K562 (cell line): ENCODE data around the gene SLC48A1. TPM values are rescaled to one million over a fixed set of nuclear protein-coding genes. Genes with fewer than 3 reads are reported as not detected.

ENCODE experiments used
- ATAC-seq: fragments of 200-7000 bp; cut with Tn5 transposase; 3 replicates; pipeline ENCODE4 v1.9.1; 2020; ENCODE audit warnings: moderate library complexity
- BruUV-seq: library from RNA; stranded (reverse); fragments of 400-500 nt; replicated peaks from 2 replicates; lab custom pipeline; 2021; lab: Mats Ljungman, UMichigan
- CTCF ChIA-PET: fragments of 300-600 bp; formaldehyde crosslinking; extraction: SDS; loops from one replicate; lab custom pipeline; 2021; ENCODE audit warnings: low intra/inter-chr PET ratio; lab: Yijun Ruan, JAX
- POLR2A ChIA-PET: fragments of 300-600, 350-650 bp; sonication (Branson Sonifier 250); formaldehyde crosslinking; extraction: SDS; loops from one replicate; lab custom pipeline; 2021; ENCODE audit warnings: antibody characterized with exemption, inconsistent platforms; lab: Yijun Ruan, JAX
- DNase-seq, 4 experiments: peaks; one replicate each; pipeline versions ENCODE4 v3.0.0 to v3.0.0-alpha.2; 2011 to 2018; ENCODE audit warnings: low spot score in 3 of 4, mixed read lengths in 3 of 4; ENCODE audit errors: extremely low read depth in 1 of 4
- FAIRE-seq: peaks from 2 replicates; lab custom pipeline; 2011; peaks lifted over from hg19 to GRCh38; lab: Jason Lieb, UNC
- H2AFZ ChIP-seq: 2 replicates; pipeline ENCODE4 v1.6.0; 2011; ENCODE audit warnings: low read depth, low read length, control low read depth, inconsistent platforms
- H3K27ac ChIP-seq: fragments of 200-600 bp; 3 replicates; pipeline ENCODE4 v1.8.0; 2011; ENCODE audit warnings: low read depth, mild to moderate bottlenecking, control low read depth, inconsistent platforms, low read length, moderate library complexity, mixed read lengths; ENCODE audit errors: extremely low read depth
- H3K27me3 ChIP-seq, 2 experiments: fragments of 300-600 bp in 1 of 2; 2 replicates in 1 of 2; 3 replicates in 1 of 2; pipeline versions ENCODE4 v1.6.0 to v1.8.0; 2011; ENCODE audit warnings: inconsistent platforms in 2 of 2, low read length in 2 of 2, mild to moderate bottlenecking in 1 of 2, mixed read lengths in 1 of 2, moderate library complexity in 1 of 2; ENCODE audit not compliant: control insufficient read depth in 2 of 2, insufficient read depth in 2 of 2
- H3K36me3 ChIP-seq: fragments of 300-600 bp; 3 replicates; pipeline ENCODE4 v1.8.0; 2011; ENCODE audit warnings: mild to moderate bottlenecking, low read length, inconsistent platforms; ENCODE audit not compliant: control insufficient read depth, insufficient read depth
- H3K4me1 ChIP-seq, 2 experiments: fragments of 200-600 bp in 1 of 2; replicated peaks in 1 of 2; 2 replicates in 1 of 2; 3 replicates in 1 of 2; pipeline versions ENCODE4 v1.5.1 to v1.8.0; 2011; ENCODE audit warnings: inconsistent platforms in 2 of 2, low read length in 2 of 2, mild to moderate bottlenecking in 1 of 2, mixed read lengths in 1 of 2, moderate library complexity in 1 of 2; ENCODE audit not compliant: control insufficient read depth in 2 of 2, insufficient read depth in 2 of 2
- H3K4me2 ChIP-seq: 2 replicates; pipeline ENCODE4 v1.6.1; 2011; ENCODE audit warnings: low read length, control low read depth, inconsistent platforms, mixed read lengths; ENCODE audit not compliant: insufficient read depth
- H3K4me3 ChIP-seq: fragments of 200-600 bp; sonication (generic), shearing (Covaris generic); 2 replicates; pipeline ENCODE4 v1.5.1; 2016; ENCODE audit warnings: control low read depth, inconsistent platforms
- H3K79me2 ChIP-seq: fragments of 200-600 bp; 3 replicates; pipeline ENCODE4 v1.8.0; 2011; ENCODE audit warnings: low read length, inconsistent platforms; ENCODE audit not compliant: control insufficient read depth, insufficient read depth
- H3K9ac ChIP-seq, 2 experiments: 2 replicates each; pipeline versions ENCODE4 v1.6.0 to v1.6.1; 2011; ENCODE audit warnings: low read depth in 2 of 2, low read length in 2 of 2, control low read depth in 1 of 2, inconsistent platforms in 1 of 2, mild to moderate bottlenecking in 1 of 2, mixed read lengths in 1 of 2; ENCODE audit not compliant: insufficient read depth in 1 of 2
- H3K9me1 ChIP-seq: one replicate; pipeline ENCODE4 v1.6.0; 2011; ENCODE audit warnings: inconsistent platforms, mild to moderate bottlenecking, low read length, moderate library complexity; ENCODE audit not compliant: control insufficient read depth, insufficient read depth
- H3K9me3 ChIP-seq: replicated peaks from 2 replicates; pipeline ENCODE4 v1.5.1; 2011; ENCODE audit warnings: low read depth, low read length, inconsistent platforms; ENCODE audit not compliant: control insufficient read depth, insufficient read depth
- H4K20me1 ChIP-seq: replicated peaks from 2 replicates; pipeline ENCODE4 v1.6.1; 2011; ENCODE audit warnings: low read length, inconsistent platforms, mixed read lengths; ENCODE audit not compliant: control insufficient read depth, insufficient read depth
- DLX4 ChIP-seq: fragments of 250-450 bp; sonication (Bioruptor Pico); IDR thresholded peaks from 2 replicates; pipeline ENCODE4 v1.6.1; 2021; ENCODE audit warnings: mild to moderate bottlenecking
- GTF2E2 ChIP-seq: fragments of 200-800 bp; sonication (Bioruptor generic); IDR thresholded peaks from 2 replicates; pipeline ENCODE4 v1.6.1; 2016; ENCODE audit warnings: missing genetic modification characterization, missing compliant biosample characterization
- PRDM10 ChIP-seq: fragments of 450-650 bp; IDR thresholded peaks from 2 replicates; pipeline ENCODE4 v1.6.1; 2018; ENCODE audit not compliant: partially characterized antibody
- SMAD2 ChIP-seq: fragments of 150-350 bp; IDR thresholded peaks from 2 replicates; pipeline ENCODE4 v1.6.1; 2014; ENCODE audit warnings: low read depth, mild to moderate bottlenecking, low read length
- TSHZ1 ChIP-seq: fragments of 250-450 bp; sonication (Bioruptor Pico); IDR thresholded peaks from 2 replicates; pipeline ENCODE4 v1.4.0; 2020; ENCODE audit warnings: mild to moderate bottlenecking, moderate library complexity
- ZNF197 ChIP-seq: fragments of 200-800 bp; sonication (Bioruptor generic); IDR thresholded peaks from 2 replicates; pipeline ENCODE4 v1.6.1; 2016; ENCODE audit warnings: low read depth, missing genetic modification characterization, missing compliant biosample characterization
- WGBS: fragments of 100-300 bp; shearing (Covaris generic); methylation state at CpG from one replicate; pipeline ENCODE4 v1.1.6; 2016; ENCODE audit warnings: low coverage, mixed read lengths; ENCODE audit not compliant: insufficient coverage; ENCODE audit errors: missing lambda C conversion rate; 5-methylcytosine and 5-hydroxymethylcytosine counted together
- in situ Hi-C: fragments of 300-500 bp; cut with MboI; formaldehyde crosslinking; loops from 4 replicates; pipeline ENCODE4 v1.15.0; 2018; ENCODE audit warnings: inconsistent platforms, mixed read lengths
- intact Hi-C: fragments of 100-400 bp; cut with micrococcal nuclease; formaldehyde crosslinking; loops from 2 replicates; pipeline ENCODE4 v1.14.2; 2022
- polyA plus RNA-seq, 8 experiments: library from polyadenylated mRNA; depleted of rRNA in 4 of 8; stranded (reverse) in 5 of 8; unstranded in 3 of 8; fragments of >200 nt; fragmentation: Nextera tagmentation in 2 of 8; fragmentation: Illumina TruSeq in 1 of 8; extraction: Ambion mirVana in 2 of 8; extraction: Trizol in 1 of 8; gene quantifications; 2 replicates each; pipeline versions ENCODE4 v1.2.1 to v1.2.3, GENCODE V29; 2011 to 2014; ENCODE audit warnings: inconsistent platforms in 1 of 8, missing spikeins in 1 of 8
- total RNA-seq, 7 experiments: library from RNA; depleted of rRNA in 6 of 7; stranded (reverse); fragments of >200 nt in 6 of 7; fragmentation: Illumina TruSeq in 2 of 7; extraction: Trizol in 2 of 7; gene quantifications; 2 replicates each; pipeline versions ENCODE4 v1.2.1 to v1.2.3, GENCODE V29; 2011 to 2021; ENCODE audit warnings: low replicate concordance in 1 of 7

SLC48A1 gene
- total and polyA plus RNA-seq, 9 of the 15 experiments (the other 6 are each of a cell fraction or from before 2014, with no cell fraction given): 10.7 to 37.5 (median 18.7) TPM

- no peak overlapping the region for H3K4me2 ChIP-seq
- no peaks in the 10 kb centered on the region for H3K79me2 ChIP-seq
- no peak overlapping the region for H2AFZ ChIP-seq
- ATAC-seq (no peak), FAIRE-seq (no peak), DNase-seq (no peak)
- no peaks in the 10 kb centered on the region for H3K9me3 ChIP-seq
- in situ Hi-C loops (no loop called here), intact Hi-C loops (no loop called here)
- peaks cover 12 to 20% of the 10 kb centered on the region in 2 experiments; a peak in 4 of 5 replicates for H3K4me1 ChIP-seq
- CTCF ChIA-PET: no interaction called here
- H3K4me3 ChIP-seq: no peak overlapping the region
- no peak overlapping the region for H3K27ac ChIP-seq
- BruUV-seq: no TSS peak
- no peaks in the 10 kb centered on the region for H4K20me1 ChIP-seq
- H3K36me3 ChIP-seq: no peaks in the 10 kb centered on the region
- POLR2A ChIA-PET: interaction anchor here (1.3 kb wide), 1 partner anchor 12 kb away, joined by 5 read pairs; no protein-coding TSS in a partner anchor
- H3K9me1 ChIP-seq: no peaks in the 10 kb centered on the region
- WGBS: 51% methylated on average over 8 of the region's 8 CpGs
- peak overlapping the region in 1 of 2 experiments; percentile 55; a peak in 1 of 4 replicates for H3K9ac ChIP-seq
- no peaks in the 10 kb centered on the region for H3K27me3 ChIP-seq
- no peak for TF ChIP-seq SMAD2
- TF ChIP-seq DLX4 (CRISPR knock-in tag): no peak
- TF ChIP-seq TSHZ1 (CRISPR knock-in tag): no peak
- TF ChIP-seq GTF2E2: no peak
- TF ChIP-seq PRDM10: no peak
- TF ChIP-seq ZNF197 (CRISPR knock-in tag): no peak
Observed at GRCh38 chr12:47763481-47764346, 9.3 kb upstream of the SLC48A1 start.
